ENCODE measurements around the gene GALNT15. TPM values are rescaled to one million over a fixed set of nuclear protein-coding genes. Genes with fewer than 3 reads are reported as not detected.

GALNT15 gene
- total and polyA plus RNA-seq, 2 donors (not counting 3 experiments of a cell fraction or from before 2014, with no cell fraction given) = 0.87 to 5.4 TPM

- no peak for DNase-seq (ENCODE audit: low read depth, low spot score)
- intact Hi-C loops (cut with micrococcal nuclease) = no loop called here
Observed at GRCh38 chr3:16239780-16240179, 65.3 kb downstream of the GALNT15 start.

More at GRCh38 chr3:16239780-16240179, 65.3 kb downstream of the GALNT15 start:
- H3K9ac ChIP-seq (replicated peaks; ENCODE audit: extremely low read depth, insufficient read depth, low read length) = no peak overlapping the region
- no peaks in the 10 kb centered on the region for H3K79me2 ChIP-seq (ENCODE audit: control insufficient read depth, insufficient read depth, low read length)
- TF ChIP-seq, protein P1, sequence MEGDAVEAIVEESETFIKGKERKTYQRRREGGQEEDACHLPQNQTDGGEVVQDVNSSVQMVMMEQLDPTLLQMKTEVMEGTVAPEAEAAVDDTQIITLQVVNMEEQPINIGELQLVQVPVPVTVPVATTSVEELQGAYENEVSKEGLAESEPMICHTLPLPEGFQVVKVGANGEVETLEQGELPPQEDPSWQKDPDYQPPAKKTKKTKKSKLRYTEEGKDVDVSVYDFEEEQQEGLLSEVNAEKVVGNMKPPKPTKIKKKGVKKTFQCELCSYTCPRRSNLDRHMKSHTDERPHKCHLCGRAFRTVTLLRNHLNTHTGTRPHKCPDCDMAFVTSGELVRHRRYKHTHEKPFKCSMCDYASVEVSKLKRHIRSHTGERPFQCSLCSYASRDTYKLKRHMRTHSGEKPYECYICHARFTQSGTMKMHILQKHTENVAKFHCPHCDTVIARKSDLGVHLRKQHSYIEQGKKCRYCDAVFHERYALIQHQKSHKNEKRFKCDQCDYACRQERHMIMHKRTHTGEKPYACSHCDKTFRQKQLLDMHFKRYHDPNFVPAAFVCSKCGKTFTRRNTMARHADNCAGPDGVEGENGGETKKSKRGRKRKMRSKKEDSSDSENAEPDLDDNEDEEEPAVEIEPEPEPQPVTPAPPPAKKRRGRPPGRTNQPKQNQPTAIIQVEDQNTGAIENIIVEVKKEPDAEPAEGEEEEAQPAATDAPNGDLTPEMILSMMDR (IDR thresholded peaks at IDR 0.05; ENCODE audit: extremely low read depth in 1 of 2, insufficient read depth in 1 of 2, low read depth in 1 of 2, low read length in 2 of 2) = no peak
- no peak for TF ChIP-seq GATA2 (IDR thresholded peaks at IDR 0.05; ENCODE audit: insufficient read depth, insufficient read length, low read depth, low read length)
- no peak for TF ChIP-seq JUN (IDR thresholded peaks at IDR 0.05; ENCODE audit: borderline replicate concordance, insufficient read depth, insufficient read length, low read depth)
- TF ChIP-seq POLR2A (IDR thresholded peaks at IDR 0.05; ENCODE audit: low read depth, low read length) = no peak
- no peak for TF ChIP-seq MYC (IDR thresholded peaks at IDR 0.05; ENCODE audit: low read depth, low read length)
- H3K27me3 ChIP-seq (ENCODE audit: control insufficient read depth in 2 of 2, insufficient read depth in 2 of 2, low read length in 2 of 2) = no peaks in the 10 kb centered on the region
- H3K9me1 ChIP-seq (replicated peaks; ENCODE audit: control insufficient read depth, extremely low read depth, insufficient read depth, low read length) = no peaks in the 10 kb centered on the region
- no TSS peak for BruUV-seq (replicated peaks)
- ChIA-PET POLR2A (no interaction called here), CTCF (interaction anchor here (1.3 kb wide), 1 partner anchor 61 kb away, joined by 4 read pairs; no protein-coding TSS in a partner anchor)
- dilution Hi-C loops (cut with MboI; ENCODE audit: extremely low pct_ligation_motif_present, low sequenced_read_pairs) = no loop called here
- H3K4me2 ChIP-seq (ENCODE audit: insufficient read depth, low read length) = no peak overlapping the region
- H3K4me3 ChIP-seq (replicated peaks in 1 of 3; ENCODE audit: insufficient read depth in 1 of 3, low read depth in 1 of 3, low read length in 3 of 3) = no peak overlapping the region
- no peak for FAIRE-seq
- H4K20me1 ChIP-seq (replicated peaks; ENCODE audit: control insufficient read depth, extremely low read depth, insufficient read depth, low read length) = no peaks in the 10 kb centered on the region
- no peak overlapping the region for H2AFZ ChIP-seq (ENCODE audit: low read depth, low read length)
- no peak overlapping the region for H3K27ac ChIP-seq (ENCODE audit: insufficient read depth, low read depth, low read length)
- no peaks in the 10 kb centered on the region for H3K36me3 ChIP-seq (ENCODE audit: control insufficient read depth in 2 of 2, extremely low read depth in 1 of 2, insufficient read depth in 2 of 2, low read length in 2 of 2)
- peaks cover 11% of the 10 kb centered on the region for H3K4me1 ChIP-seq (ENCODE audit: control insufficient read depth, extremely low read depth, insufficient read depth, low read length)
- H3K9me3 ChIP-seq (replicated peaks; ENCODE audit: control insufficient read depth, insufficient read depth, low read length) = no peaks in the 10 kb centered on the region
